T-helper 1 cell (primary cell): ENCODE data around the gene CSNK1G1.
"Not testable (repeated sequence)": the region's sequence is repeated elsewhere in the genome, so short reads cannot be mapped to it uniquely, and the experiment has no call there.

Experiments
- DNase-seq, 5 donors: peaks; one replicate each; pipeline ENCODE4 v3.0.0-alpha.2; 2012 to 2020

CSNK1G1 gene

DNA sequence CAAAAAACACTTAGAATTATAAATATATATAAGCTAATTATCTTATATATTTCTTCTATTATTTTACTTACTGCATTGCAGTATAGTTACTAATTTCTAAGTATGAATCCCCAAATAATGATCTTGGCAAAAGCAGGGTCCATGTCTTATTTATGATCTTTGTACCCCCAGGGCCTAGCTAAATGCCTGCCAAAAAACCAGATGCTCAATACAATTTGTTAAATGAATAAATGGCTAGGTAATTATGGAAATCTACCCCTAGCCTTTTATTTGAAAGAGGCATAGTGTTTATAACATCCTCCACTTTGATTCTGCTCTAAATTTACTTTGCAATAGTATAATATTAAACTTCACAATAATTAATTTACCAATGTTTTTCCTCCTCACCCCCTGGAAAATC, 69.5 kb downstream of the CSNK1G1 start:
- no peak for DNase-seq

DNA sequence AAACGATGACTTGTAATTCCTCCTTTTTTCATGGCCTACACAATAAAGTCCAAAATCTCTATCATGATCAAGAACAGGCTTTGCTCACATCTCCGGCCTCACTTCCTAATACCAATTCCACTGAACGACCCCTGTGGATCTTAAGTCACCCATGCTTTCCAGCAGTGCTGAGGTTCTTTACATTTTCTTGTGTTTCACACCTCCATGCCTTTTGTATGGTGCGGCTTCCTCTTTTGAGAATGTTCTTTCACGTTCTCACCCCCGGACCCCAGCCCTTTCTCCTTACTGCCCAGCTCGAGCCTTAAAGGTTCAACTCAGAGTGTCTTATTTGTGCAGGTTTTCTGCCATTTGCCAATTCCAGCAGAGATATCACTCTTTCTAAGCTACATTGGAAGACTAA, 70.1 kb downstream of the CSNK1G1 start:
- no peak for DNase-seq

DNA sequence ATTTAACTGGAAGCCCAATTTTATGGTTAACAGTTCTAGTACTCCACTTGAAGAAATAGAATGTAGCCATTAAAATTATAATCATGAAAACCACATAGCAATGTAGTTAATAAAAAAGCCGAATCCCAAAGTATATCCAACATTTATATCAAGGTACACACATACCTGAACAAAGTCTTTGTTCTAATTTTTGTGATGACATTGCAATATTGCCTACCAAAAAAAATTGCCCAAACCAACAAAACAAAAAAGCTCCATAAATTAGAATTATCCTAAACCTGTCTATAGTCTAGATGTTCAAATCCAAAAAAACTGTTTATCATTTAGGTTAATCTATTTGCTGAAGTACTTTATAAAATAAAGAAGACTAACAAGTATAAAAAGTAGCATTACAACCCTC, 70.8 kb downstream of the CSNK1G1 start:
- no peak for DNase-seq

DNA sequence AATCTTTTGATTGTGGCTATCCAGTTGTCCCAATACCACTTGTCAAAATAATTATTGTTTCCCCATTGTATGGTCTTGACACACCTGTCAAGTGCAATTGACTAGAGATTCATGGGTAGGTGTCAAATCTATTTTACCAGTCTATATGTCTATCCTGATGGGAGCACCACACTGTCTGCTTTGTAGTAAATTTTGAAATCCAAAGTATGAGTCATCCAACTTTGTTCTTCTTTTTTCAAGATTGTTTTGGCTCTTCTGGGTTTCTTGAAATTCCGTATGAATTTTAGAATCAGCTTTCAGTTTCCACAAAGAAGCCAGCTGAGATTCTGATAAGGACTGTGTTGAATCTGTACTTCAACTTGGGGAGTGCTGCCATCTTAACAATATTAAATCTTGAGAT, 71.9 kb downstream of the CSNK1G1 start:
- no peak for DNase-seq

DNA sequence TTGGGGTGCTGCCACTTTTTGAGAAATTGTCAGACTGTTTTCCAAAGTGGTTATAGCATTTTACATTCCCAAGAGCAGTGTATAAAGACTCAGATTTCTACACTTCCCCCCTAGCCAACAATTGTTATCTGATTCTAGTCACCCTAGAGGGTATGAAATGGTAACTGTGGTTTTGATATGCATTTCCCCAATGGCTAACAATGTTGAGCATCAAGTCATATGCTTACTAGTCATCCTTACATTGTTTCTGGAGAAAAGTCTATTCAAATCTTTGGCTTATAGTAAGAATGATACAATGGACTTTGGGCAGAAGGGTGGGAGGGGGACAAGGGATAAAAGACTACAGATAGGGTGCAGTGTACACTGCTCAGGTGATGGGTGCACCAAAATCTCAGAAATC, 73.3 kb downstream of the CSNK1G1 start:
- DNase-seq = no peak

DNA sequence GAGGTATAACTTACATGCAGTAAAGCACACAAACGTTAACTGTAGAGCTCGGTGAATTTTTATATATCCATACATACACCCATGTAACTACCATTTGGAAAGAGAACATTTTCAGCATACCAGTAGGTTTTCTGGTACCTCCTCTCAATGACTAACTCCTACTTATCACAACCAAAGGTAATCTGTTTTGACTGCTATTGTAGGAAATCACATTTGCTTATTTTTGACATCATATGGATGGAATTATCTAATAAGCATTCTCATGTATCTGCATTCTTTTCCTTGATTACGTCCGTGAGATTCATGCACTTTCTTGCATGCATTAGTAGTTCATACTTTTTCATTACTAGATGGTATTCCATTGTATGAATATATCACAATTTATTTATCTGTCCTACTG, 76.8 kb downstream of the CSNK1G1 start:
- DNase-seq = no peak

DNA sequence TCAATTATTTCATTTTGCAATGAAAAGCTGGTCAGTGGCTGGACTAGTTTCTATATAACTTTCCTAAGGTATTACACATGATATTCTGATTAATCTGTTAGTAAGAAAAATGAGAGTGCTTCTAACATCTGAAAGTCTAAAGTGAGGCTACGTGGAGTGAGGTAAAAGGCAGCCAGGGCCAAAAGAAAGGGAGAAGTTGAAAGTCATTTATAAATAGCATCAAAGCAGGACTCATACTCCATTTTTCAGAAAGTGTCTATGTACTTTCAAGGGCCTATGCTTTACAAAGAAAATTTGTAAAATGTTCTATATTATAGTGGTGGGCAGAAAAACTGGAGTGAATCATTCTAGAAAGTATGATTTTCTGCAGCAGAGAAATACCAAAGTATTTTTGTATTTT, 80.0 kb downstream of the CSNK1G1 start:
- no peak for DNase-seq

DNA sequence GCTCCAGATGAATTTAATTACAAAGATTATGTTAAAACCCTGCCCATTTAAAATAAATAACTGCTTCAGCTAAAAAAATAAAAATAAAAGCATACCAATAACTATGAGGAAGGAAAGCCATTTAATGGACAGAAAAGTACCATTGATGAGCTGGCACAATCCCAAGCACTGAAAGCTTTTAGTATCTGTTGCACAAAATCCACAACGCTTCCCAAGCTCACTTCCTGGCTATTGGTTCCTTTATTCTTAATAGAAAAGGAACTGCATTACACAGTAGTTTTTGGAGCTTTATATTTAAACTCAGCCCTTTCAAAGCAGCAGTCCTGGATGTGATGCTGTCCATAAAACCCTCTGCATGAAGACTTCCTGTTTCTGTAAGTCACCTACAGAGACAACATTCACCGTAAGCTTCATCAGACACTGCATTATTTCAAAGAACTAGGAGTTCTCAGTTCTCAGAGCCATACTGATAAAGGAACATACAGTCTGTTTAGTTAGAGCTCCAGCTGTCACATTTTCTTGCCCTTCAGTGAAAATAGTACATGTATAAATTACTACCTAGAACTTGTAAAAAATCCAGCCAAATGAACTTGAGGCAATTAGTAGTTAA, 81.5 kb downstream of the CSNK1G1 start:
- DNase-seq = no peak

DNA sequence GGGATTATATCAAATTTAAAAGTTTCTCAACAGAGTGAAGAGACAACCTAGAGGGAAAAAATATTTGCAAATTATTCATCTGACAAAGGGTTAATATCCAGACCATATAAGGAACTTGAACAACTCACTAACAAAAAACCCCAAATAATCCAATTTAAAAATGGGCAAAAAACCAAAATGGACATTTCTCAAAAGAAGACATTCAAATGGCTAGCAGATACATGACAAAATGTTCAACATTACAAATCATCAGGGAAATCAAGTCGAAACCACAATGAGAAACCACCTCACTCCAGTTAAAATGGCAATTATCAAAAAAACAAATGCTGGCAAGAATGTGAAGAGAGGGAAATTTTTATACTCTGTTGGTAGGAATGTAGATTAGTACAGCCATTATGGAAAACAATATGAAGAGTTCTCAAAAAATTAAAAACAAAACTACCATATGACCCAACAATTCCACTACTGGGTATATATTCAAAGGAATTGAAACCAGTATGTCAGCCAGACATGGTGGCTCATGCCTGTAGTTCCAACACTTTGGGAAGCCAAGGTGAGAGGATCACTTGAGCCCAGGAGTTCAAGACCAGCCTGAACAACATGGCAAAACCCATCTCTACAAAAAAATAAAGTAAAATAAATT, 88.5 kb downstream of the CSNK1G1 start:
- no peak for DNase-seq

DNA sequence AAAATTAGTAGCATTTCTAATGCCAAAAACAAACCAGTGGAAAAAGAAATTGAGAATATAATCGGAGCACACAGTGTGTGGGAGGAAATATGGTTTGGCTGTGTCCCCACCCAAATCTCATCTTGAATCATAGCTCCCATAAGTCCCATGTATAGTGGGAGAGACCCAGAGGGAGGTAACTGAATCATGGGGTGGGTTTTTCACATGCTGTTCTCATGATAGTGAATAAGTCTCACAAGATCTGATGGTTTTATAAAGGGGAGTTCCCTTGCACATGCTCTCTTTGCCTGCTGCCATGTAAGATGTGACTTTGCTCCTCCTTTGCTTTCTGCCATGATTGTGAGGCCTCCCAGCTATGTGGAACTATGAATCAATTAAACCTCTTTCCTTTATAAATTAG, 90.8 kb downstream of the CSNK1G1 start:
- DNase-seq = not testable (repeated sequence)

DNA sequence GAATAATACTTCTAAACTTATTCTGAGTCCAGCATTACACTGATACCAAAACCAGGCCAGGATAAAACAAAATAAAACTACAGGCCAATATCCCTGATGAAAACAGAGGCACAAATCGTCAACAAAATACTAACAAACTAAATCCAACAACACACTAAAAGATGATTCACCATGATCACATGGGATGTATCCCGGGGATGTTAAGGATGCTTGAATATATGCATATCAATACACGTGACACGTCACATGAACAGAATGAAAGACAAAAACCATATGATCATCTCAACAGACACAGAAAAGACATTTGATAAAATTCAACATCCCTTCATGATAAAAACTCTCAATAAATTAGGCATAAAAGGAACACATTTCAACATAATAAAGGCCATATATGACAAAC, 91.5 kb downstream of the CSNK1G1 start:
- no peak for DNase-seq

DNA sequence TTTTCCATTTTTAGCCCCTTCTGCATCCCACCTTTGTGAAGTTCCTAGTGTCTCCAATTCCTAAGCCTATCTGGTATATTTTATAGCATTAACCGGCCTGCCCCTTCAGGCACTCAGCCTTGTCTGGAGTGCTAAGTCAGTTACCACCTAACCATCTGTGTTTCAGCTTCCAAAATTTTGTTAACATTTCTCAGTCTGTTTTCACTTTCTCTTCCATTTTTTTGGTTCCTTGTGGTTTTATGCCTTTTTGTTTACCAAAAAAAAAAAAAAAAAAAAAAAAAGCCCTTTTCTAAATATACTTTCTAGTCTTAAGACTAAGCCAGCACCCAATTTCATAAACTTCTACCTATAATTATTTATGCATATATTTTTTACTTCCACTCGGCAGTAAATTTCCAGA, 92.4 kb downstream of the CSNK1G1 start:
- no peak for DNase-seq

DNA sequence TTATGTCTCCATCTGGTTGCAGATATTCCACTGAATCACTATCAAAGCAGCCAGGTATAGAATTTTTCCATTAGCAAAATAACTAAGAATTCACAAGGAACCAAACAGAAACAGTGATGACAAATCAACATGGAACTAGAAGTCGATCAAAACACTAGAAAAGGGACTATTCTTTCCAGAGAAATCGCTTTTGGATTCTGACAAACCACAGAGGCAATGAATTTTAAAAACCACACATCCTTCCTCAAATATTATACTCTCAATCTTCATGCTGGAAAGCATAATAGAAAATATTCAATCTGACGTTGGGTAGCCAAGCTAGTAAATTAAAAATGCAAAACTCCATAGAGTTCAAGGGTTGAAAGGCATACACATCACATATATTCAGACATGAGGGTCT, 99.9 kb downstream of the CSNK1G1 start:
- no peak for DNase-seq

DNA sequence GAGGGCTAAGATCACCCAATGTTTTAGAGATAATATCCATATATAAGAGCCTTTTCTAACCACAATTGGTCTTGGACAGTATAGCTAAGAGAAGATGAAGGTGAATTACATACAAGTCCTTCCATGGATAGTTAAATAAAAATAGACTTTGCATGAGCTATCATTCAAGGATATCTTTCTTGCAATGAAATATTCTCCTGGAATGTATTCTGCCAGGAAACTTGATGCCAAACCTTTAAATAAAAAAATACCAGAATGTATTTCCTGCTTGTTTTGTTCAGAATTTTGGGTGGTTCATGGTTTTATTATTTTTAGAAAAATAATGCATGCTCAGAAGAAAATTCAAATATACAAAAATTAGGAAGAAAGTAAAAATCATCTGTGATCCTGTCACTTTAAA, 104.3 kb downstream of the CSNK1G1 start:
- no peak for DNase-seq

DNA sequence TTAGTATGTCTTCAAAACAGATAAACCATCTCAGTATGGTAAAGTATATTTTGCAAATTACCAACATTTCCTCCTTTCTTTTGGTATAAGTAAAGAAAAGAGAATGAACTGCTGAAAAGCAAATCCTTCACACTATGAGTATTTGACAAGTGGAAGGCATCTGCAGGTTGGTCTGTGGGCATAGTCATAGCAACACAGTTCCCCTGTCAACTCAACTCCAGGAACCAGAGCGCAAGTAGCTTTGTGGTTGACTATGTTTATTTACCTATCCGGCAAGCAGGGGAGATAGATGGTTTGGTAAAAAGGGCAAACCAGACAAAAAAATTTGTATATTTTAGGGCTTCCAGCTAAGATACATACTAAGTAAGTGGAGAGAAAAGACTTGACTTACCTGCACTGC, 104.9 kb downstream of the CSNK1G1 start:
- peak in 1 of 5 donors; percentile 61 for DNase-seq

DNA sequence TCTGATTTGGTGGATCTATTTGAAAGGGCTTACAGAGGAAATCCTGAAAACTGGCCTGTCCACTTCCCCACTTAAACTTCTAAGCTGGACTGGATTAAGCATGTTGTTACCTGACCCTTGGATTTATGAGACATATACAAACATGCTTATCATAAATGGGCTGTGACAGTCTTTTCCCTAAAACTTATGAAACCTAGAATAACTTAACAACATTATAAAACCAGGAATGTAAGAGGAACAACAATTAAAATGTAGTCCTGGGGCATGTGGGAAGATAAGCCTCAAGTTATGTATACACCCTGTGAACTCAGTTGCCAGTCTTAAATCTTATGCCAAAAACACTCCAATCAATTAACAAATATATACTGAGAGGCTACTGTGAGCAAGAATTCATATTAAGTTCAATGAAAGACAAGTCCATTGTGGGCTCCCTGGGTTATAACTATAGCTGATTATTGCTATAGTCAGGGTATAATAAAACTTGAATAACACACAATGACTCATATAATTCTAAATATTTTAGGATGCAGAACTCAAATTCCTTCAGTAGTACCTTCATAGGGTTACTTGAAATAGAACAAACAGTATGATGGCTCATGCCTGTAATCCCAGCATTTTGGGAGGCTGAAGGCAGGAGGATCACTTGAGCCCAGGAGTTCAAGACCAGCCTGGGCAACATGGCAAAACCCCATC, 105.9 kb downstream of the CSNK1G1 start:
- no peak for DNase-seq

DNA sequence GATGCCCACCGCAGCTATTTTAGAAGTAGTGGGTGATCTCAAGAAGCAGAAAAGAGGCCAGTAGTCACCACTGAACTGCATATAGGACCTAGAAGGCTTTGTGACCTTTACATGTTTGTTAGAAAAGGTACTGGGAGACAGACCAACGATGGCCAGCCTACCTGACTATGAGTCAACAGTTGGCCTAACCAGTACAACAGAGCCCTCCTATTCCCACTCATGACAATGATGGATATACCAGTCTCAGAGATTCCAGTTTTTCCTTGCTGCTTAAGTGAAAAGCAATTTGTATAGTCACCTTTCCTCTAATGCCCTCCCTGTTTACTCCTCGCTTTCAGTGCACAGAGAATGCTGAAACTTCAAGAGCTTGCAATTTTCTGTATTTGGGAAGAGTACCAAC, 106.6 kb downstream of the CSNK1G1 start:
- DNase-seq = no peak

DNA sequence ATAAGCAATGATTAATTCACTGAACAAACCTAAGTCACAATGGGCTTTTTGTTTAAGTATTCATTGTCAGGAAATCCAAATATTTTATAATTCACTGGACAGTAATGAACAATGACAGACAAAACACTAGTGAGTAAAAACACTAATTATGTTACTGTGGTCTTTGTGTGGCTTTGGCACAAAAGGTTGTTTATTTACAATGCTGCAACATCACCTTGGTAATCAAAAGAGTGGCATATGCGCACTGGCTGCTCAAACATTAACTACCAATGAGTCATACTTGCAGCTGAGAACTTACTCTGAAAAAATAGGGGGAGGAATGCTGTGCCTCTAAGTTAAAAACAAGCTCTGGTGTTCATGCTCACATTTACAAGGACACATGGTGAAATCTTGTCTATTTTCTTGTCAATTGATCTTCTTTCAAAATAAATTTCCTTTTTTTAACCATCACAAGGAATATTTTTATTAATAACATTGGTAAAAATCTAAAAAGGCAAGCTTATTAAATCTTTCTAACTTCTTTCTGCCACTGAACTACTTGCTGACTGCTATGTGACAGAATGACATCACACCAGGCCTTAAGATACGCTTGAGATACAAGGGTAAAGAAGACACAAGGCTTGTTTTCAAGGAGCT, 107.9 kb downstream of the CSNK1G1 start:
- peak in 2 of 5 donors; percentile 3 to 83 for DNase-seq

DNA sequence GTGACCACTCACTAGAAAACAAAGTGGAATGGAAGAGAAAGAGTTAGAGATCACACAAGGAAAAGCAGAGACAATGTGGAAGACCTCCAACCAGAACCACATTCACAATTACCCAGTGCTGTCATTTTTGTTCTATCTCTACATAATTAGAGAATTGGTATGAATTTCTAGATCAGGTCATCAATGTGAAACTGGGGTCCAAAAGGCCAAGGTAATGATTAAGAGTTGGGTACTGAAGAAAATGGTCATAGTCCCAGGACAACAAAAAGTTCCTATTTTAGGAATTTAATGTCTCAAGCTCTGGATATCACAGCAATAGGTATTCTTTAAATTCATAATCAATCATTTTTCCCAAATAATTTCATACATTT, 108.5 kb downstream of the CSNK1G1 start:
- DNase-seq = no peak

DNA sequence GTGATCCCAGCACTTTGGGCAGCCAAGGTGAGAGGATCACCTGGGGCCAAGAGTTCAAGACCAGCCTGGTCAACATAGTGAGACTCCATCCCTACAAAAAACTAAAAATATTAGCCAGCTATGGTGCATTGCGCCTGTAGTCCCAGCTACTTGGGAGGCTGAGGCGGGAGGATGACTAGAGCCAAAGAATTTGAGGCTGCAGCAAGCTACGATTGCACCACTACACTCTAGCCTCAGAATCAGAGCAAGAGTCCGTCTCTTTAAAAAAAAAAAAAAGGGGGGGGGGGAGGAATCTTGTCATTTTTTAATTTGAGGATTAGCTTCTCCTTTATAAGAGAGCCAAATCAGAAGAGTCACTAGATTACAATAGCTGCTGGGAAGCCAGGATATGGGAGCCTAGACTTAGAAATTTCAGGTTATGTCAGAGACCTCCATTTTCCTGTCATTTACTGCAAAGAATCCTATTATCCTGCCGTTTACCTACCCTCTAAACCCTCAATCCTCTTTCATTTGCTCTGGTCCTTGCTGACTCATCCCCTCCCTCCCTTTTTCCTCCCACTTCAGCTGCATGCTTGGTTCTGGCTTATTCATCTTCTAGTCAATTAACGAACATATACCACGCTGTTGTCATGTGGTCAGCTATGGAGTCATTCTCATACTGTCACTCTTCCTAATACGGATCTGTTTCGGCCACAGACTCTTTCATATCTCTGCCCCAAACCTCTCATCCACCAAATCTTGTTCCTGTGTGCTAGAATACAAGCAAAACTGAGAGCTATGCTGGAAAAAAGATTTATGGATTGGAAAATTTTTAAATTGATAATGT, 109.4 kb downstream of the CSNK1G1 start:
- DNase-seq = peak in 1 of 5 donors; percentile 91

DNA sequence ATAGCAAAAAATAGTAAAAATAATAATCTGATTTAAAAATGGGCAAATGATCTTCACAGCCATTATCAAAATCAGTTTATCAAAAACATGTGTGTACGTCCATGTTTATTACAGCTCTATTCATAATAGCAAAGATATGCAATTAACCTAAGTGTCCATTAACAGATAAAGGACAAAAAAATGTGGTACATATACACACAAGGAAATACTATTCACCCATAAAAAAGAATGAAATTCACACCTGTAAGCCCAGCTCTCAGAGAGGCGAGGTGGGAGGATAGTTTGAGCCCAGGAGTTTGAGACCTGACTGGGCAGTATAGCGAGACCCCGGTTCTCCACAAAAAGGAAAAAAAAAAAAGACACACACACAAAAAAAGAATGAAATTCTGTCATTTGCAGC, 110.6 kb downstream of the CSNK1G1 start:
- DNase-seq = no peak

DNA sequence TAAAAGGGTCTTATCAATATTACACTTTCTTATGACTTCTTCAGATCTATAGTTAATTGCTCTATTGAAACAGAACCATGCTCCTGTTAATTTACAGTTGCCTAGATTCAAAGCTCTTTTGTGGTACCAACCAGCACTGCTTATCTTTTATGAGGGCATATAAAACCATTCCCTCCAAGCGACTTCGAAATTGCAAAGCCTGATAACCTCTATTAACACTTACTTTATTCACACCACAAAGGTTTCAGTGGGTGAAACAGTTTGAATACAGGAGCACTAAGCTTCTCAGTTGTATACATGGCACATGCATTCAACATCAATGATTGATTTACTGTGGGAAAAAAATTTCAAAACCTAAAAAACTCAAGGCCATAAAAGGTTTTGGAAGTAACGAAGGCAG, 118.3 kb downstream of the CSNK1G1 start:
- DNase-seq = no peak
